WERI-Rb-1 (cell line): Measurements from ENCODE around the gene CDC42EP1.
A peak's percentile ranks its signal among the peaks of the same experiment; 100 is the strongest.
"Not testable (repeated sequence)": the region's sequence is repeated elsewhere in the genome, so short reads cannot be mapped to it uniquely, and the experiment has no call there.

Source experiments
- DNase-seq: peaks from one replicate; pipeline ENCODE4 v3.0.0-alpha.2; 2020
- H3K27ac ChIP-seq: fragments of 250-450 bp; sonication (Bioruptor Pico); 2 replicates; pipeline ENCODE4 v1.5.1; 2020; ENCODE audit warnings: mild to moderate bottlenecking, moderate library complexity
- H3K27me3 ChIP-seq: fragments of 250-450 bp; sonication (Bioruptor Pico); 2 replicates; pipeline ENCODE4 v1.5.1; 2021; ENCODE audit warnings: mild to moderate bottlenecking, low read depth, moderate library complexity; ENCODE audit not compliant: insufficient read depth, severe bottlenecking
- H3K36me3 ChIP-seq: fragments of 250-450 bp; sonication (Bioruptor Pico); 2 replicates; pipeline ENCODE4 v1.5.1; 2020; ENCODE audit warnings: mild to moderate bottlenecking, moderate library complexity
- H3K4me3 ChIP-seq: 2 replicates; pipeline ENCODE4 v1.5.1; 2011; ENCODE audit warnings: low read depth, mild to moderate bottlenecking, control low read depth, low read length
- H3K9me3 ChIP-seq: fragments of 250-450 bp; sonication (Bioruptor Pico); 2 replicates; pipeline ENCODE4 v1.5.1; 2021; ENCODE audit warnings: mild to moderate bottlenecking, moderate library complexity; ENCODE audit not compliant: severe bottlenecking
- TF ChIP-seq, protein P1 (sequence below): IDR thresholded peaks from 2 replicates; pipeline ENCODE4 v1.5.1; 2011; ENCODE audit warnings: low read depth, mild to moderate bottlenecking, control low read depth, inconsistent platforms, low read length

The CDC42EP1 gene

GRCh38 chr22:37591823-37592404 is 31.6 kb downstream of the CDC42EP1 start:
- TF ChIP-seq, protein P1, sequence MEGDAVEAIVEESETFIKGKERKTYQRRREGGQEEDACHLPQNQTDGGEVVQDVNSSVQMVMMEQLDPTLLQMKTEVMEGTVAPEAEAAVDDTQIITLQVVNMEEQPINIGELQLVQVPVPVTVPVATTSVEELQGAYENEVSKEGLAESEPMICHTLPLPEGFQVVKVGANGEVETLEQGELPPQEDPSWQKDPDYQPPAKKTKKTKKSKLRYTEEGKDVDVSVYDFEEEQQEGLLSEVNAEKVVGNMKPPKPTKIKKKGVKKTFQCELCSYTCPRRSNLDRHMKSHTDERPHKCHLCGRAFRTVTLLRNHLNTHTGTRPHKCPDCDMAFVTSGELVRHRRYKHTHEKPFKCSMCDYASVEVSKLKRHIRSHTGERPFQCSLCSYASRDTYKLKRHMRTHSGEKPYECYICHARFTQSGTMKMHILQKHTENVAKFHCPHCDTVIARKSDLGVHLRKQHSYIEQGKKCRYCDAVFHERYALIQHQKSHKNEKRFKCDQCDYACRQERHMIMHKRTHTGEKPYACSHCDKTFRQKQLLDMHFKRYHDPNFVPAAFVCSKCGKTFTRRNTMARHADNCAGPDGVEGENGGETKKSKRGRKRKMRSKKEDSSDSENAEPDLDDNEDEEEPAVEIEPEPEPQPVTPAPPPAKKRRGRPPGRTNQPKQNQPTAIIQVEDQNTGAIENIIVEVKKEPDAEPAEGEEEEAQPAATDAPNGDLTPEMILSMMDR: no peak
- H3K36me3 ChIP-seq: no peaks in the 10 kb centered on the region
- no peak overlapping the region for H3K27ac ChIP-seq
- H3K27me3 ChIP-seq: no peaks in the 10 kb centered on the region
- DNase-seq: no peak
- H3K9me3 ChIP-seq: no peaks in the 10 kb centered on the region
- no peak overlapping the region for H3K4me3 ChIP-seq

DNA sequence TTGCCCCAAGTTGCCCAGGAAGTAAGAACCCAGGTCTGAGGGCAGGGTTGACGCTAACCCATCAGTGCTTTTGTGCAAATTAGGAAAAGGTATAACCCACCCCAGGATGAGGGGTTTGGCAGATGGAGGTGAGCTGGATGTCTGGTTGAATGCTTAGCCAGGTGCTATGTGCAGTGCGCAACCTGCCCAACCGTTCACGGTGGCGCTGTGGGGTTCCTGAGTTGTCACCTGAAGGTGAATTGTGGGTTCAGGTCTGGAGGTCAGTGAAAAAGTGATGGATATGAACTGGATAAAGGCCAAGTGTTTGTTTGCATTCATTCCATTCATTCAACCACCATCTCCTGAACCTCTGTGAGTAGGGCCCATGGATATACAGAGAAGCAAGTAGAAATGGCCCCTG is 34.0 kb downstream of the CDC42EP1 start:
- Histone ChIP-seq H3K9me3 (no peaks in the 10 kb centered on the region), H3K4me3 (no peak overlapping the region), H3K36me3 (no peaks in the 10 kb centered on the region), H3K27ac (no peak overlapping the region), H3K27me3 (no peaks in the 10 kb centered on the region)
- TF ChIP-seq, protein P1: 0 out of 2 replicates have a peak, but pooled peaks have one; percentile 2
- no peak for DNase-seq

- Histone ChIP-seq H3K27ac (no peak overlapping the region), H3K9me3 (no peaks in the 10 kb centered on the region), H3K4me3 (no peak overlapping the region), H3K36me3 (no peaks in the 10 kb centered on the region), H3K27me3 (no peaks in the 10 kb centered on the region)
- DNase-seq: no peak
- TF ChIP-seq, protein P1: no peak
These were observed 38.9 kb downstream of the CDC42EP1 start for GRCh38 chr22:37599153-37599552.

GRCh38 chr22:37601203-37601539 is 40.9 kb downstream of the CDC42EP1 start:
- H3K27me3 ChIP-seq: no peaks in the 10 kb centered on the region
- H3K36me3 ChIP-seq: no peaks in the 10 kb centered on the region
- no peak for DNase-seq
- H3K4me3 ChIP-seq: no peak overlapping the region
- H3K27ac ChIP-seq: no peak overlapping the region
- no peaks in the 10 kb centered on the region for H3K9me3 ChIP-seq
- TF ChIP-seq, protein P1: no peak

- H3K4me3 ChIP-seq: no peak overlapping the region
These were observed 41.5 kb downstream of the CDC42EP1 start for GRCh38 chr22:37601540-37602442.

DNA sequence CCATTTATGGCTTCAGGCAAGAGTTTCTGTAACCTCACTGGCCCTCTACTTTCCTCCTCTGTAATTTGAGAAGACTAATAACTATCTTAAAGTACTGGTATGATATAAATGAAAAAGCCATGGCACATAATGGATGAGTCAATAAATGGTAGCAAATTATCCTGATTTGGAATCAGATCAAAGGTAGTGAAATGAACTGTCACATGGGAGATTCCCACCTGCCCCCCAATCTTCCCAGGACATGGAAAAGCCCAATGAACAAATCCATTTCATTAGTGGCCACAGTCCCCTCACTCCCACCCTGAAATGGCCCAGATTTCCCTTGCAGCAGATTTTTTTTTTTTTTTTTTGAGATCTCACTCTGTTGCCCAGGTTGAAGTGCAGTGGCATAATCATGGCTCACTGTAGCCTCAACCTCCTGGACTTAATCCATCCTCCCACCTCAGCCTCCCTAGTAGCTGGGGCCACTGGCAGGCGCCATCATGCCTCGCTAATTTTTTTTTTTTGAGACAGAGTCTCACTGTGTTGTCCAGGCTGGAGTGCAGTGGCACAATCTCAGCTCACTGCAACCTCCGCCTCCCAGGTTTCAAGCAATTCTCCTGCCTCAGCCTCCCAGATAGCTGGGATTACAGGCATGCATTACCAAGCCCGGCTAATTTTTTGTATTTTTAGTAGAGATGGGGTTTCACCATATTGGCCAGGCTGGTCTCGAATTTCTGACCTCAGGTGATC is 42.4 kb downstream of the CDC42EP1 start:
- H3K27me3 ChIP-seq, H3K36me3 ChIP-seq, H3K4me3 ChIP-seq, H3K27ac ChIP-seq, H3K9me3 ChIP-seq, DNase-seq: not testable (repeated sequence)

More at GRCh38 chr22:37601540-37602442, 41.5 kb downstream of the CDC42EP1 start:
- H3K36me3 ChIP-seq: no peaks in the 10 kb centered on the region
- no peak overlapping the region for H3K27ac ChIP-seq
- no peaks in the 10 kb centered on the region for H3K27me3 ChIP-seq
- TF ChIP-seq, protein P1: no peak
- no peaks in the 10 kb centered on the region for H3K9me3 ChIP-seq
- no peak for DNase-seq
